GM12873 (cell line): Measurements from ENCODE around the gene TMEM233.

Experiments used
- TF ChIP-seq, protein P1 (sequence below): IDR thresholded peaks from 2 replicates; pipeline ENCODE4 v1.5.1; 2012; ENCODE audit warnings: low read depth, mild to moderate bottlenecking, moderate library complexity, low read length, control low read depth; ENCODE audit not compliant: insufficient read depth; ENCODE audit errors: missing control alignments

The TMEM233 gene

DNA sequence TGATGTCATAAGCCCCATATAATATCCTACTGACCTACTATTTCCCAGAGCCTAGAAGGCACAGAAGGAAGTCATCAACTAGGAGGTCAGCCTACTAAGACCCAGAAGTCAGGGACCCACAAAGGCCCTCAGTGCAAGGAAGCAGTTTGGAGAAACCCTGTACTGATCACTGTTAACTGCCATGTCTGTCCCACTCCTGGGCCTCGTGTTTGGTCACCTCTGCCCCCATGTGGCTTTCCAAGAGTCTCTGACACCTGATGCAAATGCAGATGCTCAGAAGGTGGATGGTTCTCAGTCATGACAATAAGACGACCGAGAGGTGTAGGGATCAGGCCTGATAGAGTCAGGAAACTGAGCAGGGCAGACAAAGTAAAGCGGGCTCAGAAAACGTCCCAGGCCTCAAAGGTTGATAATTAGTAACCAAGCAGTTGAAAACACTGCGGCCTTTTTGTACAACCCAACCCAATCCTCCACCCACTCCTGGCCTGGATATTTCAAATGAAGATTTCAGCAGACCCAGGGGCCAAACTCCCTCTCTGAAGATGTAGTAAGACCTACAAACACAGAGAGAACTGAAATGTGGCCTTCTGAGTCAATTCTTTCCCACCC lies 97.7 kb downstream of the TMEM233 start:
- TF ChIP-seq, protein P1, sequence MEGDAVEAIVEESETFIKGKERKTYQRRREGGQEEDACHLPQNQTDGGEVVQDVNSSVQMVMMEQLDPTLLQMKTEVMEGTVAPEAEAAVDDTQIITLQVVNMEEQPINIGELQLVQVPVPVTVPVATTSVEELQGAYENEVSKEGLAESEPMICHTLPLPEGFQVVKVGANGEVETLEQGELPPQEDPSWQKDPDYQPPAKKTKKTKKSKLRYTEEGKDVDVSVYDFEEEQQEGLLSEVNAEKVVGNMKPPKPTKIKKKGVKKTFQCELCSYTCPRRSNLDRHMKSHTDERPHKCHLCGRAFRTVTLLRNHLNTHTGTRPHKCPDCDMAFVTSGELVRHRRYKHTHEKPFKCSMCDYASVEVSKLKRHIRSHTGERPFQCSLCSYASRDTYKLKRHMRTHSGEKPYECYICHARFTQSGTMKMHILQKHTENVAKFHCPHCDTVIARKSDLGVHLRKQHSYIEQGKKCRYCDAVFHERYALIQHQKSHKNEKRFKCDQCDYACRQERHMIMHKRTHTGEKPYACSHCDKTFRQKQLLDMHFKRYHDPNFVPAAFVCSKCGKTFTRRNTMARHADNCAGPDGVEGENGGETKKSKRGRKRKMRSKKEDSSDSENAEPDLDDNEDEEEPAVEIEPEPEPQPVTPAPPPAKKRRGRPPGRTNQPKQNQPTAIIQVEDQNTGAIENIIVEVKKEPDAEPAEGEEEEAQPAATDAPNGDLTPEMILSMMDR, result no peak

DNA sequence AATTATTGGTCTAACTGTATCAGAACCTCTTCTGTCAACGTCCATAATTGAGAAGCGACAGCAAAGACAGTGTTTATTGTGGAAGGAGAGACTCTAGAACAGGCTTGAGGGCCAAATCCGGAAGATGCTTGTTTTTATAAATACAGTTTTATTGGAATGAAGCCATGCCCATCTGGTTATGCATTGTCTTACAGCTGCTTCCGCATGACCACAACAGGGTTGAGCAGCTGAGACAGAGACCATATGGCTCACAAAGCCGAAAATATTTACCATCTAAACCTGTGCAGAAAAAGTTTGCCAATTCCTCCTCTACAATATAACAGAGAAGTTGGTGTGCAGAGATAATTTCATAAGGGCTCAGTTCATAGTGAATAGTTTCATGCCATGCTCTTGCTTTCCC lies 98.8 kb downstream of the TMEM233 start:
- TF ChIP-seq, protein P1, result no peak
